Panc1 (cell line): Measurements from ENCODE around the gene MTTP.

Source experiments
- POLR2AphosphoS5 ChIP-seq: IDR thresholded peaks from 2 replicates; pipeline ENCODE4 v1.6.1; 2012; ENCODE audit warnings: mild to moderate bottlenecking, low read depth, low read length, moderate library complexity
- SIN3A ChIP-seq: IDR thresholded peaks from 2 replicates; pipeline ENCODE4 v1.6.1; 2012; ENCODE audit warnings: low read depth, mild to moderate bottlenecking, low read length, moderate library complexity, borderline replicate concordance; ENCODE audit not compliant: insufficient read depth
- TCF7L2 ChIP-seq: IDR thresholded peaks from 2 replicates; pipeline ENCODE4 v1.6.1; 2011; ENCODE audit warnings: mild to moderate bottlenecking, low read depth, low read length, inconsistent platforms
- TF ChIP-seq, protein P1 (sequence below): fragments of 450-650 bp; IDR thresholded peaks from 2 replicates; pipeline ENCODE4 v1.5.1; 2017; ENCODE audit warnings: mild to moderate bottlenecking
- TF ChIP-seq, protein P2 (sequence below), 2 experiments: IDR thresholded peaks; 2 replicates each; pipeline ENCODE4 v1.6.1; 2011 to 2012; ENCODE audit warnings: low read depth in 2 of 2, control low read depth in 1 of 2, low read length in 1 of 2, mild to moderate bottlenecking in 1 of 2, moderate library complexity in 1 of 2; ENCODE audit not compliant: insufficient read depth in 1 of 2

DNA sequence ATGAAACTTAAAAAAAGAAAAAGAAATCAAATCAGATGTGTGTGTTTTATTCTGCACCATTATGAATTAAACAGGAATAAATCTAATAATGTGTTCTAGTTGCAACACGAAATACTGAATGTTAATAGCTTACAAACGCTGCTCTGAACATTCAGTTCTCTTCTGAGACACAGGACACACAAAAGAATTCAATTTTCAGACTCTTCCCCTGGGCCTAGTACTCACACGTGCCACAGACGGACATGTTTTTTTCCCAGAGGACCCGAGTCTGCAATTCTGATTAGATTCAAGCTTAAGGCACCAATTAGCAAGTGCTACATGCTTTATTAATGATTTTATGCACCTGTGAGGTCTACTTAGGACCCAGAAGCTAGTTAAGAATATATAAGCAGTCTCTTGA, 62.5 kb downstream of the MTTP start:
- TF ChIP-seq, protein P1, sequence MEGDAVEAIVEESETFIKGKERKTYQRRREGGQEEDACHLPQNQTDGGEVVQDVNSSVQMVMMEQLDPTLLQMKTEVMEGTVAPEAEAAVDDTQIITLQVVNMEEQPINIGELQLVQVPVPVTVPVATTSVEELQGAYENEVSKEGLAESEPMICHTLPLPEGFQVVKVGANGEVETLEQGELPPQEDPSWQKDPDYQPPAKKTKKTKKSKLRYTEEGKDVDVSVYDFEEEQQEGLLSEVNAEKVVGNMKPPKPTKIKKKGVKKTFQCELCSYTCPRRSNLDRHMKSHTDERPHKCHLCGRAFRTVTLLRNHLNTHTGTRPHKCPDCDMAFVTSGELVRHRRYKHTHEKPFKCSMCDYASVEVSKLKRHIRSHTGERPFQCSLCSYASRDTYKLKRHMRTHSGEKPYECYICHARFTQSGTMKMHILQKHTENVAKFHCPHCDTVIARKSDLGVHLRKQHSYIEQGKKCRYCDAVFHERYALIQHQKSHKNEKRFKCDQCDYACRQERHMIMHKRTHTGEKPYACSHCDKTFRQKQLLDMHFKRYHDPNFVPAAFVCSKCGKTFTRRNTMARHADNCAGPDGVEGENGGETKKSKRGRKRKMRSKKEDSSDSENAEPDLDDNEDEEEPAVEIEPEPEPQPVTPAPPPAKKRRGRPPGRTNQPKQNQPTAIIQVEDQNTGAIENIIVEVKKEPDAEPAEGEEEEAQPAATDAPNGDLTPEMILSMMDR, result no peak
- no peak for TF ChIP-seq POLR2AphosphoS5
- TF ChIP-seq SIN3A, result no peak
- TF ChIP-seq, protein P2, sequence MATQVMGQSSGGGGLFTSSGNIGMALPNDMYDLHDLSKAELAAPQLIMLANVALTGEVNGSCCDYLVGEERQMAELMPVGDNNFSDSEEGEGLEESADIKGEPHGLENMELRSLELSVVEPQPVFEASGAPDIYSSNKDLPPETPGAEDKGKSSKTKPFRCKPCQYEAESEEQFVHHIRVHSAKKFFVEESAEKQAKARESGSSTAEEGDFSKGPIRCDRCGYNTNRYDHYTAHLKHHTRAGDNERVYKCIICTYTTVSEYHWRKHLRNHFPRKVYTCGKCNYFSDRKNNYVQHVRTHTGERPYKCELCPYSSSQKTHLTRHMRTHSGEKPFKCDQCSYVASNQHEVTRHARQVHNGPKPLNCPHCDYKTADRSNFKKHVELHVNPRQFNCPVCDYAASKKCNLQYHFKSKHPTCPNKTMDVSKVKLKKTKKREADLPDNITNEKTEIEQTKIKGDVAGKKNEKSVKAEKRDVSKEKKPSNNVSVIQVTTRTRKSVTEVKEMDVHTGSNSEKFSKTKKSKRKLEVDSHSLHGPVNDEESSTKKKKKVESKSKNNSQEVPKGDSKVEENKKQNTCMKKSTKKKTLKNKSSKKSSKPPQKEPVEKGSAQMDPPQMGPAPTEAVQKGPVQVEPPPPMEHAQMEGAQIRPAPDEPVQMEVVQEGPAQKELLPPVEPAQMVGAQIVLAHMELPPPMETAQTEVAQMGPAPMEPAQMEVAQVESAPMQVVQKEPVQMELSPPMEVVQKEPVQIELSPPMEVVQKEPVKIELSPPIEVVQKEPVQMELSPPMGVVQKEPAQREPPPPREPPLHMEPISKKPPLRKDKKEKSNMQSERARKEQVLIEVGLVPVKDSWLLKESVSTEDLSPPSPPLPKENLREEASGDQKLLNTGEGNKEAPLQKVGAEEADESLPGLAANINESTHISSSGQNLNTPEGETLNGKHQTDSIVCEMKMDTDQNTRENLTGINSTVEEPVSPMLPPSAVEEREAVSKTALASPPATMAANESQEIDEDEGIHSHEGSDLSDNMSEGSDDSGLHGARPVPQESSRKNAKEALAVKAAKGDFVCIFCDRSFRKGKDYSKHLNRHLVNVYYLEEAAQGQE (IDR thresholded peaks at IDR 0.05; ENCODE audit: insufficient read depth in 1 of 2, low read depth in 2 of 2, low read length in 1 of 2), result no peak
- no peak for TF ChIP-seq TCF7L2
